NCI-H524 (cell line): ENCODE measurements around the gene ATG4A.
A peak's percentile ranks its signal among the peaks of the same experiment; 100 is the strongest.

Experiments
- DNase-seq, 2 experiments: peaks; one replicate each; lab custom pipeline; 2025; lab: John Stamatoyannopoulos, UW

The ATG4A gene, protein sequence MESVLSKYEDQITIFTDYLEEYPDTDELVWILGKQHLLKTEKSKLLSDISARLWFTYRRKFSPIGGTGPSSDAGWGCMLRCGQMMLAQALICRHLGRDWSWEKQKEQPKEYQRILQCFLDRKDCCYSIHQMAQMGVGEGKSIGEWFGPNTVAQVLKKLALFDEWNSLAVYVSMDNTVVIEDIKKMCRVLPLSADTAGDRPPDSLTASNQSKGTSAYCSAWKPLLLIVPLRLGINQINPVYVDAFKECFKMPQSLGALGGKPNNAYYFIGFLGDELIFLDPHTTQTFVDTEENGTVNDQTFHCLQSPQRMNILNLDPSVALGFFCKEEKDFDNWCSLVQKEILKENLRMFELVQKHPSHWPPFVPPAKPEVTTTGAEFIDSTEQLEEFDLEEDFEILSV

DNA sequence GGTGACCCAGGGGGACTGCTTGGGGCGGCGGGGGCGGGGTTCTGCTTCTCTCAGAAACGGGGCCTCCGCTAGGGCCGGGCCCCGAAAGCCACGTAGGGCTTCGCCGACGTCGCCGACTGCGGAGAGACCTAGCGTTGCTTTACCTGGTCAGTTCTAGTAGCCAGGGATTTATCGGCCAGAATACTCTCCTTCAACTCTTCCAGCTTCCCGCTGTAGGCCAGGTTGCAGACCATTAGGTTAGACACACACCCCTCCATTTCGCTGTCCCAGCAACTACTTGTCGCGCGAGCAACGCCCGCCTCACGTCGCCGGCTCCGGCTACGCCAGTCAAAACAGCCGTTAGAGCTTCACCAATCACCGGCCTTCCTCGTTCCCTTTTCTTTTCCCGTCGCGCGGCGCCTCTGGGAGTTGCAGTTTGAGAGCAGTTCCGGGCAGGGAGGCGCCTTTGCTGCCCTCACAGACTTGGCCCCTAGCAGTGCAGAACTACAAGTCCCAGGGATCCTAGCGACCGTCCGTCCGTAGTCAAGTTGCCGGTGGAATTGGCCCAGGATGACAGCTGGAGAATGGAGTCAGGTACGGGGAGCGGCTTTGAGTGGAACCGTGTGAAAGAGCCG lies at the start of gene ATG4A, which contains the start of gene PSMD10:
Gene ATG4A, plus strand, starts transcription at position 515 of the 614 bp plus-strand sequence. Its CDS starts 49 bp downstream, at position 564.
Gene PSMD10, minus strand, starts transcription at position 279 of the 614 bp plus-strand sequence. Its CDS starts 22 bp downstream, at position 257.
- DNase-seq, result peak; percentile 97 to 98

DNA sequence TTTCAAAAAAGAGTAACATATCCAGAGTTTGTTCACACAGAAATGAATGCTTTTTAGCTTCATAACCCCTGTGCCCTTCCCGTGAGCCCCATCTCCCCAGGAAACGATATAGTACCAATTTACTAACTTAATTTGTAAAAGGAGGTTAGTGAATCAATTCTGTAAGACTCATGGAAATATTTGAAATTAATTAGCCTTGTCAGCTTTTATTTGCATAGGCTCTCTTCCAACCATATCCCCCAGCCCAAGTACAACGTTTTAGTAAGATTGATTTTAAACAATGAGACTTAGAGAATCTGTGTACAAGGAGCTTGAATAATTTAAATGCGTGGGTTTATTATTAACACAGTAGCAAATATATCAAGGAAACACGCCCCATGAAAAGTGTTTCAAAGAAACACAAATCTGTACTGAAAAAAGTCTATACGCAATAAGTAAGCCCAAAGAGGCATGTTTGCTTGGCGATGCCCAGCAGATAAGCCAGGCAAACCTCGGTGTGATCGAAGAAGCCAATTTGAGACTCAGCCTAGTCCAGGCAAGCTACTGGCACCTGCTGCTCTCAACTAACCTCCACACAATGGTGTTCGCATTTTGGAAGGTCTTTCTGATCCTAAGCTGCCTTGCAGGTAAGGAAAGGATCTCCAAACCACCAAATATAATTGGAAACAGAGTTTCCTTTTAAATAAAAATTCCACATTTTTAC lies 46.9 kb upstream of the ATG4A start, which contains the start of gene VSIG1:
Gene VSIG1, plus strand, starts transcription at position 512 of the 703 bp plus-strand sequence. Its CDS starts 66 bp downstream, at position 578.
- no peak for DNase-seq

DNA sequence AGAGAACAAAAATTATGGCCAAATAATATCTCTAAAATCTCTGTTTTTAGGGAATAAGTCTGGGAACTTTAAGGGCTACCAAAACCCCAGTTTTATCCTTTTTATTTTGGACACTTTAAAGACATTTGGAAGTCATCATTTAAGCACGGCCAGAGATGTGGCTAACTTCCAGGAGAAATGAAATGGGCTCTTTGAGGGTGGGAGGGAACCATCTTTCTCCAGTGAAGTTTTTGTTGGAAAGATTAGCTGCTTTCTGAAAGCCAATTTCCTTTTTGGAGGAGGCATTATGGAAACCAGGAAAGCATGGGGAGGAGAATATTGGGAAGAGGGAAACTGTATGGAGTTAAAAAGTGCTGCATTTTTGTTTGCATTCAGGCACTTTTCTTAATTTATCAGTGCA lies 41.9 kb upstream of the ATG4A start:
- no peak for DNase-seq

DNA sequence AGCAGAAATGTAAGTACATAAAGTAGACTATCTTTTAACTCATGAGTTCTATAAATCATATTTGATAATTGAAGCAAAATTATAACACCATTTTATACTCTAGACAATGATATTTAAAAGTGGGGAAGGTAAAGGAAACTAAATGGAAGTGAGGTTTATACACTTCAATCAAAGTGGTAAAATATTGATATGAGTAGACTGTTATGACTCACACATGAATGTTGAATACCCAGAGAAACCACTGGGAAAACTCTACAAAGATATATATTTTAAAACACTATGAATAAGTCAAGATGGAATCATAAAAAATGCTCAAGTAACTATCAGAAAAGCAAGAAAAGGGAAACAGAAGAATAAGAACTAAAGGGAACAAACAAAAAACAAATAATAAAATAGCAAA lies 38.4 kb upstream of the ATG4A start:
- DNase-seq, result no peak

DNA sequence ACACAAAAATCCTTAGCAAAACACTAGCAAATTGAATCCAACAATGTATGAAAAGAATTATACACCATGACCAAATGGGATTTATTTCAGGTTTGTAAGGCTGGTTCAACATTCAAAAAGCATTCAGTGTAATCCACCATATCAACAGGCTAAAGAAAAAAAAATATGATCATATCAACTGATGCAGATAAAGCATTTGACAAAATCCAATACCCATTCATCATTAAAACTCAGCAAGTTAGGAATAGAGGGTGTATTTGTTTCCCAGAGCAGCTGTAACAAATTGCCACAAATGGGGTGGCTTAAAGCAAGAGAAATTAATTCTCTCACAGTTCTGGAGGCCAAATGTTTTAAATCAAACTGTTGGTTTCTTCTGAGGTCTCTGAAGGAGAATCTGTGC lies 36.0 kb upstream of the ATG4A start:
- no peak for DNase-seq

DNA sequence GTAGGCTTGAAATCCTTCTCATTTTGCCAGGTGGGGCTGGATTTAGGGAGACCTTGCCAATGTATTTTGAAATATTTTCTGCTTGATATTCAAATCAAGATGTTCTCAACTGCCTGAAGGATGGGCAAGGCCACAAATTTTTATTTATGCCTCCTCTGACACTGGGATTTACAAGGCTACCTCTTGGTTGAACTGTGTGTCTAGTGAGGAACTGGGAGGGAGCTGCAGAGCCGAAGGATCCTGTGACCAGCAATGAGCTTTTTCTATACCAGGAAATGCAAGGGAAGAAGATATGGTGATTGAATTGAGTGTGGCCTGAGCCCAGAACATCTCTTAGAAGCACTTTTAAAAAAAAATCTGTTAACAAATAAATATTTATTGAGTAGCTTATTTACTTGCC lies 31.8 kb upstream of the ATG4A start:
- DNase-seq, result no peak

DNA sequence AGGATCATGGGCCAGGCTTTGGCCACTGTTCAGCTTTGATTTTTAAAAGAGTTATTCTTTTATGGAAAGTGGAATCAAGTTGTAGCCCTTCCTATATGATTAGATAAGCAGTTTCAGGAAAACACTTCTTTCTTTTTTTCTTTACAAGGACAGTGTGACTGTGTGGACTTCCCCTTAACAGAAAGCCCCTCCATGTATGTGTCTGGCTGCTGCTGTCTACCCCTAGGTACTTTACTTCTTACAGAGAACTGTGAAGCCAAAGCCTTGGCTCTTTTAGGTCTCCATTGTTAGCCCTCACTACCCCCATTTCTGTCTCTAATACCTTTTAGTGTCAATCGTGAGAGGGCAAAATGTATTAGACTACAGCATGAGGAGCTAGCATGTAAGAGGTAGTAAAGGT lies 27.6 kb upstream of the ATG4A start:
- DNase-seq, result no peak

DNA sequence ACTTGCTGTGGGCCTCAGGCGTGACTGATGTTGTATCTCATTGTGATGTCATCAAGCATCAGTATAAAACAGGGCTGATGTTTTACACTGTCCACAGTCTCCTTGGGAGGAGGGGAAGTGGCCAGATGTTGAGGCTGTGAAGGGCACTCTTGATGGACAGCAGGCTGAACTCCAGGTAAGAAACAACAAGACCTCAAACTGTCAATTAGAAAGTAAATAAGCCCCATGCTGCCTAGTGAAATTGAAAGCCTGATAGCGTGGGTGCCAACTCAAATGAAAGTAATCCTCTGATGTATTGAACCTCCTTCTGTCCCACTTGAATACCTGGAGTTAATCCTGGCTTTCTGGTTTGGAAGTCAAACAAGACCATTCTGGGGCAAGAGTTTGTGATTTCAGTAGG lies 27.0 kb upstream of the ATG4A start:
- DNase-seq, result no peak

DNA sequence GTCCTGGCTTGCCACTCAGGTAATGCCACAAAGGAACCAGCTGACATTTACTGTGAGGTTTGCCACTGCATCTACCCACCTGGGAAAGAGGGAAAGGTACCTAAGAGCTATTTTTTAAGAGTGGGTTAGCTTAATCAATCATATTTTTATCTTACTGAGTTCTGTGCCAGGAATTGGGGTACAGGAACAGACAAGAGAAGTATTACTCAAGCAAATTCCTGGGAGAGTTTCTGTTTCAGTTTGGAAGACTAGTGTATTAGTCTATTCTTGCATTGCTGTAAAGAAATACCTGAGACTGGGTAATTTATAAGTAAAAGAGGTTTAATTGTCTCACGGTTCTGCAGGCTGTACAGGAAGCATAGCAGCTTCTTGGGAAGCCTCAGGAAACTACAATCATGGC lies 23.5 kb upstream of the ATG4A start:
- no peak for DNase-seq

DNA sequence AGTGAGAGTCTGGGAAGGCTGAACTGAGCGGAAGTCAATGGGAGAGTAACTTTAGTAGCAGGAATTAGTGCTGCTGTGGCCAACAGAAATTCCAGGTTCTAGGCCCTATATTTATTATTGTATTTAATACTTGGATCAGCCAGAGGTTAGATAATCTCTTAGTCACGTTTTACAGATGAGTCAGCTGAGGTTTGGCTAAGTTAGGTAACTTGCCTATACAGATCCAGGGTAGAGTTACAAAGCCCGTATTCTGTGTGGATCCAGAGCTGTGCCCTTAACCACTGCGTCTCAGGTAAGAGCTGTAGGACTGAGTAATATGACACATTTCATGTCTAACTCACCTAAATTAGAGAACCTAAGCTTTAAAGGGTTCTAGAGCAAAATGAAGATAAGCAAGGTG lies 20.7 kb upstream of the ATG4A start:
- no peak for DNase-seq

DNA sequence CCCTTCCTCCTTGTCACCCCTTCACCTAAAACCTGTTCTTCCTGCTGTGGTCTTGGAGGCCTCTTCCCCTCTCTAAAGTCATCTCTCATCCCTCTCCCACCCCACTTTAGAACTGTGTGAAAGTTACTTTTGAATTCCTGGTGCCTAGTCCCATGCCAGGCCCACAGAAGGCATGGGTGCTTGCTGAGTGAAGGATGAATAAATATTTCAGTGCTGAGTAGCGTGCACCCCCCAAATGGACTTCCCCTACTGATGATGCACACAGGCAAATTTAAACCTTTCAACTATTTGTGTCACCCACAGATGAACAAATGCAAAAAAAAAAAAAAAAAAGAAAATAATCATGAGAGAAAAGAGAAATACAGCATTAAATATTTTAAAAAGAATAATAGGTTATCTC lies 20.0 kb upstream of the ATG4A start:
- DNase-seq, result no peak

DNA sequence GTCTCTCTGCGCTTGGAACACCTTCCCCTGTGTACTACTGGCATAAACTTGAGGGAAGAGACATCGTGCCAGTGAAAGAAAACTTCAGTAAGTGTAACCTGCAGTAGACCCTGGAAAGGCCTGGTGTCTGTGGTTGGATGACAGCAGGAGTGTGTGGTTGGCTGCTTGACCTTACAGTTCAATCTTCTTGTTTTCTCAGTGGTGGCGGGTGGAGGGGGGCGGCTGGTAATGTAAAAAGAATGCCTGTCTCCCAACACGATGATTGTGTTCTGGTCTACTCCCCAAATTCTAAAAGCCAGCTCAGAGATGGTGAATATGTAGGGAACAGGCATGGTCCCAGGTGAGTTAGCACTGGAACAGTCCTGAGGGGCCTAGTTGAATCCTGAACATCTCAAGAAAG lies 18.8 kb upstream of the ATG4A start:
- DNase-seq, result no peak

DNA sequence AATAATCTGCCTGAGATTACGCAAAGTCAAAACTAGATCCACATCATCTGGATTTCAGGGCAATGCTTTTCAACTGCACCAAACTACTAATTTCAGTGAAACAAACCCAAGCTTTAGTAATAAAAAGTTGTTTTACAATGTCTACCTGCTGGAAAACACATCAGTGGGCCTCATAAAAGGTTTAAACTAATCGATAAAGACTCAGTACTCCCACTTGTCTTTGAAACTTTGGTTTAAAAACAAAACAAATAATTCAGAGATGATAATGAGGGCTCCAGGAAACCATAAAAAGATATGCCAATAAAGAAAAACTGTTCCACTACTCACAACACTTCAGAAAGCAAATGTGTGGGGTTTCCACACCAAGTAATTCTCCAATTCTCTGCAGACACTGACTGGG lies 10.5 kb upstream of the ATG4A start:
- no peak for DNase-seq

DNA sequence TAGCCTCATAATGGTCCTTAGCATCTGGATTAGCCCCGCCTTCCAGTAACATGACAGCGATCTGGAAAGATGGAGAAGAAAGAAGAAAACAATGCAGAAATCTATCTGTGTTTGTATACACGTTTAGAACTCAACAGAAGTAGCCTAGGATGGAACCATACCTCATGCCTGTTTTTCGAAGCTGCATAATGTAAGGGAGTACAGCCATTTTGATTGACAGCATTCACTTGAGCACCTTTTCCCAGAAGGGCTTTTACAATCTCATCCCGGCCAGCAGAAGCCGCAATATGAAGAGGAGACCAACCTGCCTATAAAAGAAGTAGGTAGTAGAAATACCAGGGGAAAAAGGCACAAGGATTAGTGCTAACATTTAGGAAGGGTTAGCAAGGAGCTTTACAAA lies 3.8 kb upstream of the ATG4A start:
- DNase-seq, result no peak

DNA sequence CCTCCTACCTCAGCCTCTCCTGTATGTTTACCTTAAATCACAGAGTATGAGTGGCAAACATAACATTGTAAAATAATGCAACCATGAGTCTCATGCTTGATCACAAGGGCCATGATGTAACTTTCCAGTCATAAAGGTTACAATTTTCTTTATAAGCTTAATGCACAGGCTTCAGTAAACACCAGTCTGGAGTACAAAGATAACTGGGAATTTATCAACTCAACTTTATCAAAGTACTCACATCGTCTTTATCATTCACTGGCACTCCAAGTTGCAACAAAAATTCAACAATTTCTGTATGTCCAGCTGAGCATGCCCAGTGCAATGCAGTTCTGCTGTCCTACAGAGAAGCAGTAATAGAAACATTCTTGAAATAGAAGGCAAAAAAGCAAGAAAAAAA lies 3.1 kb upstream of the ATG4A start:
- DNase-seq, result no peak

DNA sequence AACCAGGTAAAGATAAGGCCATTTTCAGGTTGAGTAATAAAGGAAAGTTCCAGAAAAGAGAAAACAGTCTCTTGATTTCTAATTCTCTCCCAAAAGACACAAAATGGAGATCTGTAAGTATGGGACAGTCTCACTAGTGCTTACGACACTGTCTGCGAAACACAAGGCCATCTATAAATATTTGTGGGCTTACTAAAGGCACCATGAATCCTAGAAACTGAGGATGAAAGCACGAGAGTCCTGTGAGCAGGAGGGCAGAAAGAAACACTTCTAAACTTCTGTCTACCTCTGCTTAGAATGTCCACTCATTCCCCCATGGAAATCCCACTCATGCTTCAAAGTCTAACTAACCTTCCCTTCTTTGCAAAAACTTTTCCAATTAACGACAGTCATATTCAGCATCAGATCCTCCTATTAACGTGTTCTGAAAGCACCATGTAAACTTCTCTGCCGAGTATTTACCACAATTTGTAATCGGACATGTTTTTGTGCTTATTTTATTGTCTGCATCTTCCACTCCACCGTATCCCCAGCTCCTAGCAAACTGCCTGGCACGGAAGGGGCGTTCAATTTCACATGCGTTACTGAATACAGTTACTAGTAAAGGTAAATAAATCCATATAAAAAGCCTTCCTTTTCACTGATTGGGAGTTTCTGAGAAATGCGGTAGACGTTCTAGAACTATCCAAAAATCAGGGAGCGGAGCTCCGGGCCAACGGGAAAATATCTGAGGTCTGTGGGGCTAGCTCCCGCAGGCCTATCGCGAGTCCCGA lies 901 bp upstream of the ATG4A start:
- DNase-seq, result no peak

DNA sequence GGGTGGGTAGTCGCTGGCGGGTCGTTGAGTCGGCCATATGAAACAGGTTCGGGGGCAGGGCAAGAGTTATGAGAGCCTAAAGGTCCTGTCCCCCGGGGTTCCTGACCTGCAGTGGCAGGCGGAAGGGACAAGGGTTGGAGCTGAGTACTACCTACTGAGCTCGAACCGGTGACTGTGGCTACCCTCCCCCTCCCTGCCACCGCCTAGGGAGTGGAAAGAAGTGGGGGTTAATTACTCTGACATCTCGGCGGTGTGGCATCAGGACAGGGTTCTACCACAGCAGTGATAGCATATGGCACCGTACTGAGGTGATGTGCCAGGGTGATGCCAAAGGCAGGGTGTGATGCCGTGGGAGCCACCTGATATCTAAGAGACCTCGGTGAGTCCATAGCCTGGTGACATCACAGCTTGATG lies 307 bp downstream of the ATG4A start:
- DNase-seq, result peak; percentile 43 to 77

DNA sequence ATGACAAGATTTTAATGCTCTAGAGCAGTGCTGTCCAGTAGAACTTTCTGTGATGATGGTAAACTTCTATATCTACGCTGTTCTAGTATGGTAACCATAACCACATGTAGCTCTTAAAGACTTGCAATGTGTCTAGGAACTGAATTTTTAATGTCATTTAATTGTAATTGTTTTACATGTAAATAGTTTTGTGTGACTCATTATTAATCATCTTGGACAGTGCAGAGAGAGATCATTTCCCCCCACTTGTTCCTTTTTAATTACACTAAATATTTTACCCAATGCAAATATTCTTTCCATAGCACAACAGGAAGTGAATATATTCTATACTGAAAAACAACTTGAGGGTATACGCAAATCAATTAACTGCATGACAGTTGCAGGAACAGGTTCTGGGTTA lies 5.8 kb downstream of the ATG4A start:
- DNase-seq, result no peak

DNA sequence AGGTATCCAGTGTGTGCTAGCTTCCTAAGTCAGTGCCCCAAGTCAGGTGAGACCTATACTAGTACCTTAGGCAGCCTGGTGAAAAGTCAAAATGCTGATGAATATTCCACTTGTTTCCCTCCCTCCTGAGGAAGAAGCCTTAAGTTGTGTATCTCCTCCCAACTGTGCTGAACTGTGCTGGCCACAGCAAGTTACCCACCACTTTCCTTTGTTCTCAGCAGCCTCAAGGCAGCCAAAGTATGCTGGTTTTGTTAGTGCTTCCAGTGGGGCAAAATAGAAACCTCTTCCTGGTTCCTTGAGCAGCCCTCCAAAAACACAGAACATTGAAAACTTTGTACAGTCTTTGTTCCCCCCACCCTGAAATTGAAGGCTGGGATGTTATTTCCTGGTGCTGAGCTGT lies 13.9 kb downstream of the ATG4A start:
- no peak for DNase-seq

DNA sequence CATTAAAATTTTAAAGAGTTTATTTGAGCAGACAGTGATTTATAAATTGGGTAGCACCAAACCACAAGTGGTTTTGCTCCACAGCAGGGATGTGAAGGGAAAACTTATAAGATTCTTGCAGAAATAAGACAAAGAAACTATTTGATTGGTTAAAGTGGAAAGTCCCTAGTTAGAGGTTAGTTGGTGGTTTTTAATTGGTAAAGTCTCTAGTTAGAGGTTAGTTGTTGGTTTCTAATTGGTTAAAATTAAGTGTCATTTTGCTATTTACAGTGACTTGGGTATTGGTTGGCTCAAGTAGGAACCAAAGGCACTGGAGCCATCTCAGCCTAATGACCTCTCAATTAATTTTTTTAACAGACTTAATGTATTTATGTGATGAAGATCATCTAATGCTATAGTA lies 23.0 kb downstream of the ATG4A start:
- DNase-seq, result no peak

DNA sequence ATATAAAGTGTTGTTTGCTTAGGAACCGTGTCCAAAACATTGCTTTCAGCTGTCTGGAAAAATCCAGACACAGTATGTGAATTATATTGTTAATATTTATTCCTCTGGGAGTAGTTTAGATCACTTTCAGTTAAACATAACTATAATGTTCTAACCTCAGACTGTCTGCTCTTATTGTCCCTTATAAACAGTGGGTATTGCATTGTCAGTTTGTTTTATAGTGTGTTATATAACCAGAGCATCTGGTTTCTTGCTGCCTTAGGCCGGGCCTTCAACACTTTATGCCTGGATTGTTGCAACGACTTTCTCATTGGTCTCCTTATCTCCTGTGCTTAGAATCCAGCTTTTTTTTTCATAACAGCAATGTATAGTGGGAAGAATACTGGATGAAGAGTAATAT lies 26.4 kb downstream of the ATG4A start:
- no peak for DNase-seq

DNA sequence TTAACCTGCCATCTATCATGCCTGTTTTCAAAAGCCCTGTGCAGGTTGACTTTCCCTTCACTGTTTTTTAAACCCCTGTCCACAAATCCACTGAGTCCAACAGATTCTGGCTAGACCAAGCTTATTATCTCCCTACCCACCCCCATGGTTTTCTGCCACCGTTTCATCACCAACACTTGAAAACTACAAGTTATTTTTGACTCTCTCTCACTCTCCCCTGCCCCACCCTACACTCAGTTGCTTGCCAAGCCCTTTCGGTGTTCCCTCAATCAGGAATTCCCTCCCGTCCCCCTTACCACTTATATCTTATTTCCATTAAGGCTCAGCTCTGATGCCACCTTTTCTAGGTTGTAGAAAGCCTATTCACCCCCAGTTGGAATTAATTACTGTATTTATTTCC lies 29.7 kb downstream of the ATG4A start:
- DNase-seq, result no peak
